Measurements from ENCODE around the gene PLA2G1B.

DNA sequence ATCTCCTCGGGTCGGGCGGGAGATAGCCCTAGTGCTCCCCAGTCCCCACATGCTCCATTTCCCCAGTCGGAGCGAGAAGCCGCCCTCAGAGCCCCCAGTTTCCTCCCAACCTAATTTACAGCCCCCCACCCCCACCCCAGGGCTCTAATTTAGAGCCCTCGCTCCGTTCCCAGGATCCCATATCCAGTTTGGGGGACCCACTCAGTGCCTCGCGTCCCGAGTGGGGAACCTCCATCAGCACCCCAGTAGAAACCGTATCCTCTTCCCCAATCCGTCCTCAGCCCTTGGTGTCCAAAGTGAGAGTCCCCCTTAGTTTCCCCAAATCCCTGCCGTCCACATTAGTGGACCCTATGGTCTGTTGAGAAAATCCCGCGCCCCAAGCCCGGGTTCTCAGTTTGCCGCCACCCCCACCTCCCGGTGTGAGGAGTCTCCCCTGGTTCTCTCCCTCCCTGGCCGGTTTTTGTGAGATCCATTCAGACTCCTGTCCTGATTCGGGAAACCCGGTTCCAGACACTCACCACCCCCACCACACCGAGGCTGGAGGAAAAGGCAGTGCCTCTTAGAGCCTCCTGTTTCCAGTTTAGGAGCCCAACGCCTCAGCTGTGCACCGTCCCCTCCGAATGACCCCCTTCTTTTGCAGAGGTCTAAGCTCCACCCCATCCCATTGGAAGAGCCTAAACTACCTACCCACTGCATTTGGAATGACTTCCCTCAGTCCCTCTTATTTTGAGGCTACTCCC lies 42.2 kb upstream of the PLA2G1B start:
- TF ChIP-seq, protein P1, sequence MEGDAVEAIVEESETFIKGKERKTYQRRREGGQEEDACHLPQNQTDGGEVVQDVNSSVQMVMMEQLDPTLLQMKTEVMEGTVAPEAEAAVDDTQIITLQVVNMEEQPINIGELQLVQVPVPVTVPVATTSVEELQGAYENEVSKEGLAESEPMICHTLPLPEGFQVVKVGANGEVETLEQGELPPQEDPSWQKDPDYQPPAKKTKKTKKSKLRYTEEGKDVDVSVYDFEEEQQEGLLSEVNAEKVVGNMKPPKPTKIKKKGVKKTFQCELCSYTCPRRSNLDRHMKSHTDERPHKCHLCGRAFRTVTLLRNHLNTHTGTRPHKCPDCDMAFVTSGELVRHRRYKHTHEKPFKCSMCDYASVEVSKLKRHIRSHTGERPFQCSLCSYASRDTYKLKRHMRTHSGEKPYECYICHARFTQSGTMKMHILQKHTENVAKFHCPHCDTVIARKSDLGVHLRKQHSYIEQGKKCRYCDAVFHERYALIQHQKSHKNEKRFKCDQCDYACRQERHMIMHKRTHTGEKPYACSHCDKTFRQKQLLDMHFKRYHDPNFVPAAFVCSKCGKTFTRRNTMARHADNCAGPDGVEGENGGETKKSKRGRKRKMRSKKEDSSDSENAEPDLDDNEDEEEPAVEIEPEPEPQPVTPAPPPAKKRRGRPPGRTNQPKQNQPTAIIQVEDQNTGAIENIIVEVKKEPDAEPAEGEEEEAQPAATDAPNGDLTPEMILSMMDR (IDR thresholded peaks at IDR 0.05; ENCODE audit: low read length): no peak
- TF ChIP-seq EZH2 (optimal IDR thresholded peaks at IDR 0.05; ENCODE audit: low read depth, low read length) (peak; percentile 28), EZH2phosphoT487 (IDR thresholded peaks at IDR 0.05; ENCODE audit: low read length) (no peak)
